ENCODE data around the gene GZF1. TPM values are rescaled to one million over a fixed set of nuclear protein-coding genes. Genes with fewer than 3 reads are reported as not detected.
"Not testable (repeated sequence)": the region's sequence is repeated elsewhere in the genome, so short reads cannot be mapped to it uniquely, and the experiment has no call there.

The GZF1 gene
- total RNA-seq, 1 experiment from 2014 or later = 22.7 TPM

DNA sequence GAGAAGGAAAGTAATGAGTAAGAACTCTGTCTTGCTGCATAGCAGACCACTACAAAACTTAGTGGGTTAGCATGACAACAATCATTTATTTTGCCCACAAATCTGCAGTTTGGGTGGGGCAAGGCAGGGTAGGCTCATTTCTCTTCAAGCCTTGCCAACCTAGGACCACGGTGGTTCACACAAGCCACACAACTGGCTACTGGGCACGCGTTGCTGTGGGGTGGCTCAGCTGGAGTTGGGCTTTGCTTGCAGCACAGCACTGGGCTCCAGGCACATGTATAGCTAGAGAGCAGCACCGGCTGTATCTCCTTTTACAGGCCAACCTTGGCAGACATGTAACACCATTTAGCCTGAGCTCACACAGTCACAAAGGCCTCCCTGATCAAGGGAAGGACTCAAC is 16.0 kb upstream of the GZF1 start:
- no peak for DNase-seq (ENCODE audit: low spot score)

DNA sequence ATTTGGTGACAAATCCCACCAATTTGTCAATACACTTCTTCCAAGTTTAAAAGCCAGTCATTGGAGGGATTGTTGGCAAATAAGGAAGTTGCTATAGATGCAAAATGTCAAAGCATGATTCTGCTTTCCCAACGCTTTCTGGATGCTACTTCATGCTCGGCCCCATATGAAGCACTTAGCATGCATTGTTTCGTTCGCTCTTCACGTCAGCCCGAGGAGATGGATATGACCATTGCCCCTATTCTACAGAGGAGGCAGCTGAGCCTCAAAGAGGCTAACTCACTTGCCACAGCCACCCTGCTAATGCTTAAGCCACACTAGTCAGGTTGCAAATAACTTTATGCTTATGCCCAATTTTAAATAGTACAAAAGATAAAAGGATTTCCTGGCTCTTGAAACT is 14.2 kb upstream of the GZF1 start:
- DNase-seq (ENCODE audit: low spot score) = no peak

DNA sequence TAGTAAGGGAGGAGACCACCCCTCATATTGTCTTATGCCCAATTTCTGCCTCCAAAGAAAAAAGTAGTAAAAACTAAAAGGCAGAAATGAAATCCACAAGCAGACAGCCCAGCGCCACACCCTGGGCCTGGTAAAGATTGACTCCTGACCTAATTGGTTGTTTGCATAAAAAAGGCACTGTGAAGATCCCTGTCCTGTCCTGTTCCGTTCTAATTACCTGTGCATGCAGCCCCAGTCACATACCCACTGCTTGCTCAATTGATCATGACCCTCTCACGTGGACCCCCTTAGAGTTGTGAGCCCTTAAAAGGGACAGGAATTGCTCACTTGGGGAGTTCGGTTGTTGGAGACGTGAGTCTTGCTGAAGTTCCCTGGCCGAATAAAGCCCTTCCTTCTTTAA is 13.5 kb upstream of the GZF1 start:
- not testable (repeated sequence) for DNase-seq (ENCODE audit: low spot score)

DNA sequence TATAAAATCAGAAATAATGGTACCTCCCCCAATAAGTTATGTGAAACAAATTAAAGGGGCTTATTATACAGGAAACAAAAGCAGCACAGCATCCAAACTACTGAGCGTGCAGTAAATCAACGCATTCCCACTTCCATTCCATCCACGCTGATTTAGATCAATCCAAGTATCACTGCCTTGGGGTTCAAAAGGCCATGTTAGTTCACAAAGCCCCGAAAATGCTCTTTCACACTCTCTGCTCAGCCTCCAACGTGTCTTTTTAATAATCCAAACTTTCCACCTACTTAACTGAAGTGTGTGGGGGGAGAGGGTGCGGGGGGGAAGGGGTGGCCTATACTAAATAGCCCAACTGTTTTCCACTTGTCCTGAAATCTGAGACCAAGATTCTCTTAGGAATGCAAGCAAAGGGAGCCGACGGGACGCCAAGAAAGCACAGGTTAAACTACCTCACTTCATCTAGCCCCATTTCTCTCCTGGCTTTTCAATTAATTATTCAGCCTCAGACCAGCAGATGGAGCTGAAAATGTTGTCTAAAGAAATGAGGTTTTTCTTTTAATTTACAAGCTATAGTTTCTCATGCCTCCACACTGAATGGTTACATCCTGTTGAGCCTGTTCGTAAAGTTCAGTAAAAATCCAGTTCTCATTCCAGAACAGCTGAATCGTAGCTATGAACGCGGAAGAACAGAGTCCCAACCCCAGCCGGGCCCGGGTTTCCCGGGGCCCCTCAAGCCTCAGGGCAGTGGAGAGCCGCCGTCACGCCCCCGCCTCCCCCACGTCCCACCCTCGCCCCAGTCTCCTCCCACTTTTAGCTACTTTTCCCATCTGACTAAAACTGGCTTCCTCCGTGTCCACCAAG is 12.4 kb upstream of the GZF1 start:
- DNase-seq (ENCODE audit: low spot score) = no peak

DNA sequence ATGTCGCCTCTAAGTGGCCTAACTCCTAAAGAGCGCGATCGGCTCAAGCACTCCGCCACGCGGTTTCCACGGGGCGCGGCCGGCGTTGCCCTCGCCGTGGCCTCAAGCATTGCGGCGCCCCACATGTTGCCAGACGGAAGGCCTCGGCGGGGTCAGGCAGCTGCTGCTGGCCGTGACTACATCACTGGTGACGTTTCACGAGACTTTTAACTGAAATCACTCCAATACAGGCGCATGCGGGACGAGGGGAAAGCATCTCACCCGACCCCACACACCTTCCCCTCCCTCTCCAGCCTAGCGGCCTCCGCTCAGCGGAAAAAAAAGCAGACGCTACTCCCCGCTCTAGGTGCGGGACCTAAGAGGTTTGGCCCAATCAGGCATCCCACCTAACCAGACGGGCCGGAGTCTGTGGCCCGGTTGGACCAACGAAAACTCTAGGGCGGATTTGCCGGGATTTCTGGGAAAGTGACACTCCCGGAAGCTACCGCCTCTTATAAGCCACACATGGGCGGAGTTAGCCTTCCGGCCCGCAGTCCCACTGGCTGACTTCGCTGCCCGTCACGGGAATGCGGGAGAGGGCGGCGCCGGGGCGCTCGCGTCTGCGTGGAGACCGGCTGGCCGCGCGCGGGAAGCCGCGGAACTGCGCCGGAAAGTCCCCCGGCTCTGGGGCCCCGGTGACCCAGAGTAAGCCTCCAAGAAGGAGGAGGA is 11.6 kb upstream of the GZF1 start, which contains the start of gene NXT1:
NXT1 (plus strand) TSS at position 596 of the 708 bp plus-strand sequence. CDS start 3,251 bp downstream, outside the sequence.
- DNase-seq (ENCODE audit: low spot score) = peak; percentile 98

DNA sequence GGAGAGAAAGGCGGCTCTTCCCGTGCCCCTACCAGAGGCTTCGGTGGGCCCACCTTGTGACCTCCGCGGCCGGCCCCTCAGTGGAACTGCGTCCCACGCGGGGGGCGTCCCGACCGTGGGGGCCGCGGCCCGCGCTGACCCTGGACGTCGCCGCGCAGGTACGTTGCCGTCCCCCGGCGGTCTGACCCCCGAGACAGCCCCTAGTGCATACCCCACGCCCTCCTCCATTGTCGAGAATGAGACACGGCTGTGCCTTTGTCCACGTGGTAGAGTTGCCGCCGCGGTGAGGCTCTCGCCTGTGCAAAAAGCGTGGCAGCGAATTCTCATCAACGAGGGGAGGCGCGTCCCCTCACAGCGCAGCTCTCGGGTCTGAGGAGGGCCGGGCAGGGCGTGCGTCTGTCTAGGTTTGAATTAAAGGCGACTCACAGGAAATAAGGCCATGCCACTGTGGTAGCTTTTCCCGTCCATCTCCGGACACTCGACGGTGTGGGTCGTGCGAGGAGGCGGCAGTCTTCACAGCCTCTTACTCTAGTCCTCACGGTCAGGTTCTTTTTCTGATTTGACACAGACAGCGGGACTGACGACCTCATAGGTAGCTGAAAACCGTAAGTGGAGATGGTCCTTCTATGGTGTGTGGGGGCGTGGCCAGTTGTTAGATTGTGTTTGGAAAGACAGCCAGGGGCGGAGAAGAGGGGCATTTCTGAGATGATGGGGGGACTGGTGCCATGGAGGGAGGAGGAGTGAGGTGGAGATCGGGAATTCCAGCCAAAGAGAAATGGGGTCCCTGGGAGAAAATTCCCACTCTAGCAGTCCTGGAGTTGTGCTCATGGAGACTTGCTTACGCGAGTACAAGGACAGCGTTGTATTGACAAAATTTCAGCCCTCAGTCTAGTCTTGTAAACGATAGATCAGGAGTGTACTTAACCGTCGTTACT is 10.8 kb upstream of the GZF1 start:
- peak; percentile 45 for DNase-seq (ENCODE audit: low spot score)

DNA sequence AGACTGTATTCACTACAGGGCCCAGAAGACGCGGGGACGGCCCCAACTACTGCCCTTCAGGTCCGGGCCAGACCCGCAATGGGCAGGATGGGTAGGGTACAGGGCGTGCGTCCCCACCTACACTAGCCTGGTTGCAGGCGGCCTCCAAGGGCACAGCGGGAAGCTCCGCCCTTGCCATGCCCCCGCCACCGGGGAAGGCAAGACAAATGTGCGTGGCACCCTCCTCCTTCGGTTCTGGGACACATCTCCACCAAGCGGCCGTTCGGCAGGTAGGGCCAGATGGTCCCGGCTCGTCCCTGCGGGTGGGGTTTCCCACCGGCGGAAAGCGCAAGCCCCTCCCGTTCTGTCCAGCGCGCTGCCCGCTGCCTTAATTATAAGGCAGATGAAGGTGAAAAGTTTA is 5.8 kb upstream of the GZF1 start:
- DNase-seq (ENCODE audit: low spot score) = no peak

DNA sequence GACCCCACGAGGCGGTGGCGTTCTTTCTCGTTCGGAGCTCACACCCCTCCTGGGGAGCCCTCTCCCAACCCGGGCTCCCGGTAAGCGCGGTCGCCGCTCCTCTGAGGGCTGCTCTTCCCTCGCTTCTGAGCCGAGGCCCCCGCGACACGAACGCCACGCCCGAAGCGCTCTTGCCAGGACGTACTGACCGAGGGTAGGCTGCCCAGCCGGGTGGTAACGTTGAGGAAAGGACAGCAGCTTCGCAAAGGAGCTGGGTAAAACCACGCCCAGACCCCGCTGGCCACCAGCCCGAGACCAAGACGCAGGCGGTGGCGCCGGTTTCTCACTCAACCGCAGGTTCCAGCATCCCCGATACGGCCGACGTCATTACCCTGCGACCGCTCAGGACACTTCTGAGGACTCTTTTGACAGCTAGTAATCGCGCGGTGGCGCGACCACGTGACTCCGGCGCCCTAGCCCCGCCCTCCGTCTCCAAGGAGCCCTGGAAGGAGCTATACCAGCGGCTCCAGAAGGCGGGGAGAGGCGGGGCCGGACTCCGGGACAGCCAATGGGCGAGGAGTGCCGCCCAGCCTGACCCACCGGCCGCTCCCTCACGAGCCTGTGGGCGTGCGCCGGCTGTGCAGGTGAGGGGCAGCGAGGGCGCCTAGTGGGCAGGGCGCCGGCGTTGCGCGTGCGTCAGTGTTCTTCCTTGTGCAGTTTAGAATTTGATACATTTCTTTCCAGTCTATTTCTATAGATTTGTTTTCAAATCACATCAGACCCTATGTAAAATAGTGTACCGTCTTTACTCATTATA is 4.0 kb upstream of the GZF1 start:
- peak; percentile 99 for DNase-seq (ENCODE audit: low spot score)

DNA sequence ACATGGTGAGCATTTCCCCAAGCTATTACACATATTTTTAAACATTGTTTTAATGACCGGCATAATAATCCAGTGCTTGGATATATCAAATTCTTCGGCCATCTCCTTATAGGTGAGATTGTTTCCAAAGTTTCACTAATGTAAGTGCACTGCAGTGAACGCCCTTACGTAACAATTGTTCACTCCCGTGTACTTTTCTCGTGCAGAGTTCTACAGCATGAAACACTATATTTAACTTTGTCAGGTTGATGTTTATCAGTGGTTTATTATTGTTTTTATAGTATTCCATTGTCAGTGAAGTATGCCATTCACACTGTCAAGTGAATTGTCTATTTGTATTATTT is 3.4 kb upstream of the GZF1 start:
- DNase-seq (ENCODE audit: low spot score) = no peak

DNA sequence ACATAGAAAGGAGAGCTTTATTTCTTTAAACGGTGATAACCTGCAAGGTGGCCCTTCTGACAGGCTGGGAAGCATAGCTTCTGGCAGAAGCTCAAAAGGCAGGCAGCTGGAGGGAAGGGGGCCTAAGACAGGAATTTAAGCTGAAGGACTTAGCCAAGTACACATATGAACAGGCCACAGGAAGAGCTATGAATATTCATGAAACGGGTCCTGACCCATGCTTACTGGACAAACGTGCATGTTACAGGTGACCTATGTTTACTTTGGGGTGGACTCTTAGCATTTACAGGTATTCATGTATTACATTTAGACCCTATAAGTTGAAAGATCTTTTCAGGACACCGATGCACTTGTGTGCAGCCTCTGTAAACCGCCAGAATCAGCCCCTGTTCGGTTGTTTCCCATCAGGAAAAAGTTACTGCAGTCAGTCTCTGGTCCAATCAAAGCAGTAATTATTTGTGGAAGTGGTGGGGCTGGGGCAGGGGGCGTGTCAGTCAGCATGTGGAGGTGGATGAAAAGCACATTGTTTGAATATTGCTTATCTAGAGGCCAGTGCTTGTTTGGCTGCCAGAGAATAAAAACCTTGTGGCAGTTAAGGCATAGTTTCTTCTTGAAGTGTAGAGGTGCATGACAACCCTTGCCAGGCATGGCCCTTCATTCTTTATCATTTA is 2.9 kb upstream of the GZF1 start:
- DNase-seq (ENCODE audit: low spot score) = no peak

DNA sequence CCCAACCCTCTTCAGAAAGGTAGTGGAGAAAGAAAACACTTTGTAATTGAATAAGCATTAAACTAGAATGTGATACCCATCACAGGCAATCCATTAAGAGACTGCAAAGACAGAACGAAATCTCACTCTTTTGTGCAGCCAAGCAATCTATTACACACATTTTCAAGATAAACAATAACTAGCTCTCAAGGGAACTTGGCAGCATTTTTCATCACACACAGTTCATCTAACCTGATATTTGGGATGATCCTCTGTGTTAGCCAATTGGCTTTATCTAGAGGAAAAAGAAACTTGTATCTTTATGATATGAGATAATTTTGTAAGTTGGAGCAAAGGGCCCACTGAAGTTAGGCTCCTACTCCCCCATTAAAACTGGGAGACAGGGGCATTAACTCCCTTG is 1.5 kb upstream of the GZF1 start:
- no peak for DNase-seq (ENCODE audit: low spot score)

DNA sequence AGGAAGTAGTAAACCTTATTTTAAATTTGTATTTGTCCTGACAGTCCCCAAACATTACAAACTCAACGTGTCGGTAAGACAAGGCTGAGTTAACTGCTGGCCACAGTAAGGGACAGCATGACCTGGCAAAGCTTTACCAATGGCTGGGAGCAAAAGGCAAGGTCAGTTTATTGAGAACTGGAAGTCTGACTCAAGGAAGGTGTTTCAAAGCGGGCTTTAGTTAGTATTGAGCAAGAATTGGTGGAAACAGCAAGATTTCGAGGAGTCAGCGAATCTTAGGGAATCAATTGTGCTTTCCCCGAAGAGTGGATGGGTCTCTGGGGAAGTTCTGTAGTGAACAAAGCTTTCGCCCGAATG is 885 bp upstream of the GZF1 start:
- DNase-seq (ENCODE audit: low spot score) = peak; percentile 25

DNA sequence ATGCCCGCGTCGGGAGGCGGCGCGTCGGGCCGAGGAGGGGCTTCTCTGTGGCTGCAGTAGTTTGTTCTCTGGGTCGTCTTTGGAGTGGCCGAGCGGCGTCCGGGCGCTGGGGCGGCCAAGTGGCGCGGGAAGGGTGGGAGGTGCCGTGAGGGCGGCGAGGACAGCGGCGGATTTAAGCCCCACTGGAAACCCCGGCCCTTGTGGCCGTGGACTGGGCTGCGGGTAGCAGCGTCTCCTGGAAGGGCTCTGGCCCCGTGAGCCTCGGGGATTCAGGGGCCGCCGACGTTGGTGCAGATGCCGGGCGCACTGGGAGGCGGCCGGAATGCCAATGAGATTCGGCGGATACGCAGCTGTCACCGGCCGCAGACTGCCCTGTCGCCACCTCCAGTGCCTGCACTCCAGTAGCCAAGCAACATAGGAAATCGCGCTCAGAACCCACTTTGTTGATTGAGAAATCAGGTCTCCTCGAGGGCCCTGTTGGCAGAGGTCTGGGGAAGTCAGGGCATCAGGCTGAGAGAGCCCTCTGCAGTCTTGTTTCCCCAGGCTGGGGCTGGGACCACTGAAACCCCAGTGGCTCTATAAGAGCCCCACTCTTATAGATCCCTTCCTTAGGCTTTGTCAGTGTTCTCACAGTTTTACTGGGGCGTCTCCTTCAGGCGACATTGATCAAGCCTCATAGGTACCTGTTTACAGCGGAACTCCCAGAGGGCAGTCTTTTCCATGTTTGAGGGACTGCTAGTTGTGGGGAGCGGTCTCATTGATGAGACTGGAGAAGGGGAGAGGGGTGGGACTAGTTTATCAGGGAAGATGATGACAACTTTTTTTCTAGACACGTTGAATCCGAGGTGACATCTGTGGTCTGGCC is 642 bp downstream of the GZF1 start:
- peak; percentile 25 for DNase-seq (ENCODE audit: low spot score)

DNA sequence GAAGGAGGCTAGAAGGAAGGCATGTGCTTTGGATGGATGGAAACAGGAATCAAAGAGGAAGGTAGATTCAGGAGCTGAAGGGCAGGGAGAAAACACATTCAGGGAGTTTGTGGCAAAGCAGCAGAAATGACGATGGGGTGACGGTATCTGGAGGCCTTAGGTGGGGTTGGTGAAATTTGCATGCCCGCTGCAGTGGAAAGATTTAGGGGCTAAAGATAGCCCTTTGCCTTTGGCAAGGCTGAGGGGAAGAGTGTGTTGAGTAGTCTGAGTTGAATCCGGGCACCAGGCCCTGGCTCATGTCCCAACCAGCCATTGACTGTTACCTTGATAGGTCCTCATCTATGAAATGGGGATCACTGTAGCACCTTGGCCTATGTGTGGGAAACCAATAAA is 1.3 kb downstream of the GZF1 start:
- DNase-seq (ENCODE audit: low spot score) = no peak

DNA sequence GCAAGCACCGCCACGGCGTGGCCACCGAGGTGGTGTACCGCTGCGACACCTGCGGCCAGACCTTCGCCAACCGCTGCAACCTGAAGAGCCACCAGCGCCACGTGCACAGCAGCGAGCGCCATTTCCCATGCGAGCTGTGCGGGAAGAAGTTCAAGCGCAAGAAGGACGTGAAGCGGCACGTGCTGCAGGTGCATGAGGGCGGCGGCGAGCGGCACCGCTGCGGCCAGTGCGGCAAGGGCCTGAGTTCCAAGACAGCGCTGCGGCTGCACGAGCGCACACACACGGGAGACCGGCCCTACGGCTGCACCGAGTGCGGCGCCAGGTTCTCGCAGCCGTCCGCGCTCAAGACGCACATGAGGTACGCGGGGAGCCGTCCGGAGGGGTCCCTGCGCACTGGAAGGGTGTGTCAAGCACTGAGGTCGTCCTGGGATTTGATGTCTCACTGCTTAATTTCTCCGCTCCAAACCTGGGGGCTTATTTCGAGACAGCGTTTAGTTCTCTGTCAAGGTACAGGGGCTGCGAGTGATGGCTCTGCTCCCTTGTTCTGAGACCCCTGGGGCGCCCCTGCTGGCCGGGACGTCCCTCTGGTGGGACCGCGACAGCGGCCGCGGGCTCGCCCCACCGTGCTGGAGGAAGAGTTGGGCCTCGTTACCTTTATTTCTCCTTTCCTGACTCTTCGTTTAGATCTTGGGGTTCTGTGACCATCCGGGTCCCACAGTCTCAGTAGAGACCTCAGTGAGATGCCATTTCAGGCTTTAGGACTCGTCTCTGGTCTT is 3.6 kb downstream of the GZF1 start:
- no peak for DNase-seq (ENCODE audit: low spot score)

DNA sequence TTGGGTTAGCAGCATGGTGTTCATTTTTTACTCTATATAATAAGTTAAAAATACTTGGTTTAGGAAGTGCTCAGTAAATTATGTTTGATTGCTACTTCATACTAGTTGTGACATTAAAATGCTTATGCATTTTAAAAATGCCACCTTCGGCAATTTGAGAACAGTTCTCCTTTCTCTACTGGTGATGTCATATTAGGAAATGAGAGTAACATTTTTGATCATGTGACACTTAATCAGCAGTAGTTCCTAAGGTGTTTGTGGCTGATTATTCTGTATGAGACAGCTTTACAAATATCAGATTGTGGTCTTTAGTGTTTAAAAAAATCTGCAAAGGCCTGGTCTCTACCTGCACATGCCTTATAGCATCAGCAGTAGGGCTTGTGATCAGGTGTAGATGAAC is 4.4 kb downstream of the GZF1 start:
- DNase-seq (ENCODE audit: low spot score) = no peak

DNA sequence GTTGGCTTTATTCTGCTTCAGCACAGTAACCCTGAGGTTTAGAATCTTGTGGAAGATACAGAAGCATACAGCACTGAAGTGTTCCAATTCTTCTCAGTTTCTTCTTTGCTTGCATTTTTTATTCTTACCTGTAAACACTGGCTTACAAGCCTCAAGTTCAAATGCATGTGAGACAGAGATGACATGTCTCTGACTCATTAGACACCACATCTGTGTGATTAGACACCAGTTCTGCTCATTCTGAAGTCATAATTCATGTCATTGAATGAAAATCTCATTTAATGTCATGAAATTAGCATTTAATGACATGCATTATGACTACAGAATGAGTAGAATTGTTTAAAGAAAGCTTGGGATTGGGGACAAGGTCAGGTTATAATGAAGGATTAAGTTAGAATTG is 5.8 kb downstream of the GZF1 start:
- DNase-seq (ENCODE audit: low spot score) = no peak

DNA sequence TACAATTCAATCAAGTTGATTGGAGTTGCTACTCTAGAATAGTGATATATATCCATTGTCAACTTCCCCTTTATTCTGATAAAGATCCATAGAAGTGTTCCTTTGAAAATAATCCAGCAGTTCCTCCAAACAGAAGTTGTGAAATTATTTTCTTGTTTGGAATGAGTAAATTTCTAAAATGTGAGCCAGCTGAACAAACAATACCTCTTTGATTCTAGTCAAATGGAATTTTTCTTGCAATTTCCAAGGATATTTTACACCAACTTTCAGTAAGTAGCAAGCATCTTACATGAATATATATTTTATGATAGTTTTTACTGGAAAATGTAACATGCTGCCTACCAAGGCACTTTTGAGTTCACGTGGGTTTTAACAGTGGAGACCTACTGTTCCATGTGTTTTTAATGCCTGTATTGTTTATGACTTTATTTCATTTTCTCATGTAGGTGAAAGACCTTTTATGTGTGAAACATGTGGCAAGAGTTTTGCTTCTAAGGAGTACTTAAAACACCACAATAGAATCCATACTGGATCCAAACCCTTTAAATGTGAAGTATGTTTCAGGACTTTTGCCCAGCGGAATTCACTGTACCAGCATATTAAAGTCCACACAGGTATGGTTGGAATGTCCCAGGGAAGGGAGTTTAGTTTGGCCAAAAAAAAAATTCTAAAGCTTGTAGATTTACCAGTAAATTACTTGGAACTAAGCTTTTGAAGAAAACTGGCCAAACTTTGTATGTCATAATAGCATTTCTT is 6.5 kb downstream of the GZF1 start:
- no peak for DNase-seq (ENCODE audit: low spot score)

Measured in A172 (cell line).